ENCODE data around the gene ROR1.
"Not testable (repeated sequence)": the region's sequence is repeated elsewhere in the genome, so short reads cannot be mapped to it uniquely, and the experiment has no call there.

ROR1 gene

DNA sequence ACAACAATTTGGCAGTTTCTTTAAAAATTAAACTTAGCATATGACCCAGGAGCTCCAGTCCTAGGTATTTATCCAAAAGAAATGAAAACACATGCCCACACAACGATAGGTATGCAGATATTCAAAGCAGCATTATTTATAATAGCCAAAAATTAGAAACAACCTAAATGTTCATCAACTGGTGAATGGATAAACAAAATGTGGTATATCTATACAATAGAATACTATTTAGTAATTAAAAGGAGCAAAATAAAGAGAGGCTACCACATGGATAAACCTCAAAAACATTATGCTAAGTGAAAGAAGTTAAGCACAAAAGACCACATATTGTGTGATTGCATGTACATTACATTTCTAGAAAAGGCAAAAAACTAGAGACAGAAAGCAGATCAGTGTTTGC is 51.3 kb downstream of the ROR1 start:
- no peak for DNase-seq (ENCODE audit: extremely low read depth, insufficient read length)
- TF ChIP-seq, protein P1, sequence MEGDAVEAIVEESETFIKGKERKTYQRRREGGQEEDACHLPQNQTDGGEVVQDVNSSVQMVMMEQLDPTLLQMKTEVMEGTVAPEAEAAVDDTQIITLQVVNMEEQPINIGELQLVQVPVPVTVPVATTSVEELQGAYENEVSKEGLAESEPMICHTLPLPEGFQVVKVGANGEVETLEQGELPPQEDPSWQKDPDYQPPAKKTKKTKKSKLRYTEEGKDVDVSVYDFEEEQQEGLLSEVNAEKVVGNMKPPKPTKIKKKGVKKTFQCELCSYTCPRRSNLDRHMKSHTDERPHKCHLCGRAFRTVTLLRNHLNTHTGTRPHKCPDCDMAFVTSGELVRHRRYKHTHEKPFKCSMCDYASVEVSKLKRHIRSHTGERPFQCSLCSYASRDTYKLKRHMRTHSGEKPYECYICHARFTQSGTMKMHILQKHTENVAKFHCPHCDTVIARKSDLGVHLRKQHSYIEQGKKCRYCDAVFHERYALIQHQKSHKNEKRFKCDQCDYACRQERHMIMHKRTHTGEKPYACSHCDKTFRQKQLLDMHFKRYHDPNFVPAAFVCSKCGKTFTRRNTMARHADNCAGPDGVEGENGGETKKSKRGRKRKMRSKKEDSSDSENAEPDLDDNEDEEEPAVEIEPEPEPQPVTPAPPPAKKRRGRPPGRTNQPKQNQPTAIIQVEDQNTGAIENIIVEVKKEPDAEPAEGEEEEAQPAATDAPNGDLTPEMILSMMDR (IDR thresholded peaks at IDR 0.05; ENCODE audit: insufficient read depth, low read length, poor library complexity, severe bottlenecking), result no peak
- no peaks in the 10 kb centered on the region for H3K27me3 ChIP-seq (replicated peaks; ENCODE audit: control insufficient read depth, insufficient read depth, low read length)
- no peak overlapping the region for H3K4me3 ChIP-seq (replicated peaks; ENCODE audit: low read depth, low read length)
- no peaks in the 10 kb centered on the region for H3K36me3 ChIP-seq (ENCODE audit: control insufficient read depth, insufficient read depth, low read length)

DNA sequence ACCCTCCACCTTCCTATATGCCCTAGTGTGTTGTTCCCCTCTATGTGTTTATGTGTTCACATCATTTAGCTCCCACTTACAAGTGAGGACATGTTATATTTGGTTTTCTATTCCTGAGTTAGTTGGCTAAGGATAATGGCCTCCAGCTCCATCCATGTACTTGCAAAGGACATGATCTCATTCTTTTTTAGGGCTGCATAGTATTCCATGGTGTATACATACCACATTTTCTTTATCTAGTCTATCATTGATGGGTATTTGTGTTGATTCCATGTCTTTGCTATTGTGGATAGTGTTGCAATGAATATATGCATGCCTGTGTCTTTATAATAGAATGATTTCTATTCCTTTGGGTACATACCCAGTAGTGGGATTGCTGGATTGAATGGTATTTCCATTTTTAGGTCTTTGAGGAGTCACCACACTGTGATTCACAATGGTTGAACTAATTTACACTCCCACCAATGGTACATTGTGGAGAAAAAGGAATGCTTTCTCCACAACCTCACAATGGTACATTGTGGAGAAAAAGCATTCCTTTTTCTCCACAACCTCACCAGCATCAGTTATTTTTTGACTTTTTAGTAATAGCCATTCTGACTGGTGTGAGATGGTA is 52.5 kb downstream of the ROR1 start:
- DNase-seq (ENCODE audit: extremely low read depth, insufficient read length); H3K4me3 ChIP-seq (replicated peaks; ENCODE audit: low read depth, low read length); H3K36me3 ChIP-seq (ENCODE audit: control insufficient read depth, insufficient read depth, low read length); H3K27me3 ChIP-seq (replicated peaks; ENCODE audit: control insufficient read depth, insufficient read depth, low read length): not testable (repeated sequence)

DNA sequence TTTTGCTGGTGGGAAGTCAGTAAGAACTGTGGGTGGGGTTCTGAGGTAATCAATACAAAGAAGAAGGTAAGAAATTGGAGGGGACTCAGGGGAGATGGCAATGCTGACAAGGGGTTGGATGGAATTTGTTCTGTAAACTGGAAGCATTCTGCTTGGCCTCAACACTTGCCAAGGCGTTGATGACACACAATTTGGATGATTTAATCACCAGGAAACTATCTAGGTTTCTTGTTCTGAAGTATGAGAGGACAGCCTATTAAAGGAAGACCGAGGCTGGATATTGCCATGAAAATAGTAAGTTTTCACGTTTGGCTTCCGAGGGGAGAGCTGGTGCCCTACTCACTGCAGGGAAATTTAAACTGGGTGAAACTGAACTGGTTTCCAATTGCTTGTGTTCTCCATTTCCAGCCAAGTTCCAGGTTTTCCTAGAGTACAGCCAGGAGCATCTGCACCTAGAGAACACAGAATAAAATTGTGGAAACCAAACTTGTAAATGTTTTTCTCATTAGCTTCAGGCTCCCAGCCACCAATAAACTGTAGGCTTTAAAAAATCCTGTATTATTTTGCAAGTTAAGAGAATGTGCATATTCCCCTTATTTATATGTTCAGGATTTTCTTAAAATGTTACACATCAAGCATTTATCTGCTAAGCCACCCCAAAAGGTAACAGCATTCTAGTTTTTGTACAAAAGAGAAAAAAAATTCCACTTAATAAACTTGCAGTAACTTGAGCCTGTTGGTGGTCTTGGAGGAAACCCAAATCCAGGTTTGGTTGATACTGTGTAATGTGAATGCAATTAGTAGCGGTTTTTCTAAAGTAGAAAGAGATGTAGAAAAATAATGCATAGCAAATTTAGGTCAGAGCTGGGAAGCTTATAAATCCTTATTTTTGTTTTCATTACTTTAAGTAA is 53.8 kb downstream of the ROR1 start:
- H3K4me3 ChIP-seq (replicated peaks; ENCODE audit: low read depth, low read length), result no peak overlapping the region
- TF ChIP-seq, protein P1 (IDR thresholded peaks at IDR 0.05; ENCODE audit: insufficient read depth, low read length, poor library complexity, severe bottlenecking), result no peak
- no peaks in the 10 kb centered on the region for H3K27me3 ChIP-seq (replicated peaks; ENCODE audit: control insufficient read depth, insufficient read depth, low read length)
- H3K36me3 ChIP-seq (ENCODE audit: control insufficient read depth, insufficient read depth, low read length), result no peaks in the 10 kb centered on the region
- DNase-seq (ENCODE audit: extremely low read depth, insufficient read length), result no peak

DNA sequence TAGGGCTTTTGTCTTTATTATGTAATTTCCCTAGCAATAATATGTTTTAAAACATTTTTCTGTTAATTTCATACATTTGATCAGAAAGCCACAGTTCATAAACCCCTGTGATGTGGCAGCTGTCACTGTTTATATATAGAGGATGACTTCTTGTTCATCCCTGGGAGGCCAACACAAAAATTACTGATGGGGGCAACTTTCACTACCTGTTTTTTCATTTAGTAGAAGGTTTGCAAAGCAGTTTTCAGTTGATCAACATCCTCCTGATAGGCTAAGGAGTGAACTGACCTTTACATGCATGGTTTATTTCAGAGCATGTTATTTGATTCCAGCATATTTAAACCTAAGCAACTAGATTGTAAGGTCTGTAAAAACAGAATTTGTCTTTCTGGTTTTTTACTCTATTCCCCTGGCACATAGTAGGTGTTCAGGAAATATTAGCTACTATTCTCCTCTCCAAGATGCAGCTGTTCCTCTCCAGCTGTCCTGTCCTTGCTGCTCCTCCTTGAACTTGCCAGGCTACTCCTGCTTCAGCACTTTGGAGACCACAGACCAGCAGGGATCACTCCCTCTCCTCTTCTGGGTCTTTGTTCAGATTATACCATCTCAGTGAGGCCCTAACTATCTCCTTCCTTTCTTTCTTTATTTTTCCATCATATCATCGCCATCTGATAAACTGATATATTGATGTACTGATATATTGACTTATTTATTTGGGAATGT is 54.7 kb downstream of the ROR1 start:
- Histone ChIP-seq H3K36me3 (ENCODE audit: control insufficient read depth, insufficient read depth, low read length) (no peaks in the 10 kb centered on the region), H3K27me3 (replicated peaks; ENCODE audit: control insufficient read depth, insufficient read depth, low read length) (no peaks in the 10 kb centered on the region), H3K4me3 (replicated peaks; ENCODE audit: low read depth, low read length) (no peak overlapping the region)
- peak; percentile 30 for DNase-seq (ENCODE audit: extremely low read depth, insufficient read length)
- TF ChIP-seq, protein P1 (IDR thresholded peaks at IDR 0.05; ENCODE audit: insufficient read depth, low read length, poor library complexity, severe bottlenecking), result no peak

DNA sequence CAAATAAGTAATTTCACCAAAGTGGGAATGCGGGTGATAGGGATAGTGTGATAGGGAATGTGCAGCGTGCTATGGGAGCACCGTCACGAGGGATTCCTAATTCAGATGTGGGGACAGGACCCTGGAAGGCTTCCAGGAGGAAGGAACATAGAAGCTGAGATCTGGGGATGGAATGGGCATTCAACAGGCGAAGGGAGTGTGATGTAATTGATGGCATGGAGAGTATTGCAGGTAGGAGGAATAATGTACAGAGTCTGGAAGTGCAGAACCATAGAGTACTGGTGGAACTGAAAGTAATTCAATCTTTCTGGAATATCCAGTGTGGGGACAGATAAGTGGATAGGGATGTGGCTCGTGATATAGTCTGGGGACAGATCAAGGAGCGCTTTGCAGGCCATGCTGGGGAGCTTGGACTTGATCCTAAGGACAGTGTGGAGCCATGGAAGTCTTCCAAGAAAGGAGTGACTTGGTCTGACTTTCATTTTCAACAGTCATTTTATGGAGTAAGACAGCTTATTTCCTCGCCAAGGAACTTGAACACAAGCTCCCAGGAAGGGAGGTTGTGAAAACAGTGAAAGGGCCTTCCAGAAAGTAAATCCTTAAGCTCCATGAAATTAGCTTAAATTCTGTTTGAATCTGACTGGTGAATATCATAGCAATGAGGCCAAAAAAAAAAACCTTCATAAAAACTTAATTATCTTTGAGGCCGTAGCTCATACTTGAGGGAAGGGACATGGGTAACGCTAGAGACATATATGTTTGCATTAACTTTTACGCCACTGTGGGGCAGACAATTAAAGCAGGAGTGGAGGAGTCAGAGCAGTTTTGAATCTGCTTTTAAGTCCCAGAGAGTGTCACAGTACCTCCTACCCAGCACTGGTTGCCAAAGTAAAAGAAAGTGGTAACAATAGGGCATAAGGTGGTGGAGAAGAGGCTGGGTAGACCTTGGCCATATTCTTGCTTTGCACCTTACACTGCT is 55.8 kb downstream of the ROR1 start:
- Histone ChIP-seq H3K27me3 (replicated peaks; ENCODE audit: control insufficient read depth, insufficient read depth, low read length) (no peaks in the 10 kb centered on the region), H3K36me3 (ENCODE audit: control insufficient read depth, insufficient read depth, low read length) (no peaks in the 10 kb centered on the region), H3K4me3 (replicated peaks; ENCODE audit: low read depth, low read length) (no peak overlapping the region)
- DNase-seq (ENCODE audit: extremely low read depth, insufficient read length), result no peak
- TF ChIP-seq, protein P1 (IDR thresholded peaks at IDR 0.05; ENCODE audit: insufficient read depth, low read length, poor library complexity, severe bottlenecking), result no peak

Data from GM06990 (cell line).